HG02642 (cell line): ENCODE measurements around the gene DDB1.
A peak's percentile ranks its signal among the peaks of the same experiment; 100 is the strongest.

ENCODE experiments used
- ATAC-seq: cut with Tn5 transposase; IDR thresholded peaks from one replicate; pipeline ENCODE4 v1.9.1; 2021; ENCODE audit warnings: mild to moderate bottlenecking; ENCODE audit not compliant: unreplicated experiment, poor library complexity

The DDB1 gene

GRCh38 chr11:61332797-61333549 is at the start of gene DDB1, which contains the start of gene TKFC:
Gene DDB1, minus strand, starts transcription at chr11:61333105. Its CDS starts 137 bp downstream, at chr11:61332968.
Gene TKFC, plus strand, starts transcription at chr11:61333228. Its CDS starts 1,501 bp downstream, at chr11:61334729.
- peak; percentile 93 for ATAC-seq

- ATAC-seq = no peak
These were observed 48.0 kb upstream of the DDB1 start for GRCh38 chr11:61380884-61381283.

GRCh38 chr11:61378713-61379313 is 45.9 kb upstream of the DDB1 start:
- ATAC-seq = no peak

- no peak for ATAC-seq
These were observed 44.7 kb upstream of the DDB1 start for GRCh38 chr11:61377461-61378160.

GRCh38 chr11:61375761-61376108 is 42.8 kb upstream of the DDB1 start:
- no peak for ATAC-seq

GRCh38 chr11:61372659-61373420 is 39.9 kb upstream of the DDB1 start:
- no peak for ATAC-seq

GRCh38 chr11:61370349-61371005 is 37.6 kb upstream of the DDB1 start:
- ATAC-seq = no peak

GRCh38 chr11:61369372-61370348 is 36.8 kb upstream of the DDB1 start:
- ATAC-seq = peak; percentile 54

- ATAC-seq = no peak
These were observed 35.7 kb upstream of the DDB1 start for GRCh38 chr11:61368646-61369045.

GRCh38 chr11:61367406-61367805 is 34.5 kb upstream of the DDB1 start:
- no peak for ATAC-seq

- ATAC-seq = no peak
These were observed 31.2 kb upstream of the DDB1 start for GRCh38 chr11:61364012-61364675.

GRCh38 chr11:61362542-61362875 is 29.6 kb upstream of the DDB1 start:
- no peak for ATAC-seq

- ATAC-seq = peak; percentile 88
These were observed 29.0 kb upstream of the DDB1 start, which contains the start of the genes CYB561A3 and TMEM138 for GRCh38 chr11:61361741-61362541. Gene CYB561A3, minus strand, starts transcription at chr11:61361882. Its CDS starts 5,169 bp downstream, at chr11:61356713. Gene TMEM138, plus strand, starts transcription at chr11:61362374. Its CDS starts 2,017 bp downstream, at chr11:61364391.

- no peak for ATAC-seq
These were observed 28.4 kb upstream of the DDB1 start for GRCh38 chr11:61361237-61361740.

- ATAC-seq = no peak
These were observed 26.6 kb upstream of the DDB1 start for GRCh38 chr11:61359516-61359915.

GRCh38 chr11:61358566-61358965 is 25.7 kb upstream of the DDB1 start:
- ATAC-seq = no peak

GRCh38 chr11:61357894-61358239 is 25.0 kb upstream of the DDB1 start:
- ATAC-seq = no peak
